HepG2 (cell line): ENCODE data around the gene SLC1A5. TPM values are rescaled to one million over a fixed set of nuclear protein-coding genes. Genes with fewer than 3 reads are reported as not detected.

Experiments used
- GZF1 ChIP-seq: sonication (generic); formaldehyde crosslinking; IDR thresholded peaks from 2 replicates; pipeline ENCODE4 v1.5.1; 2020; ENCODE audit warnings: mild to moderate bottlenecking, missing genetic modification reagents
- MBNL3 ChIP-seq: fragments of 250-450 bp; sonication (Bioruptor Pico); conservative IDR thresholded peaks from 2 replicates; pipeline ENCODE4 v1.8.0; 2022; ENCODE audit warnings: mild to moderate bottlenecking, inconsistent platforms
- RBM39 ChIP-seq: fragments of 200-400 bp; formaldehyde crosslinking; IDR thresholded peaks from one replicate; pipeline ENCODE4 v1.6.1; 2018; ENCODE audit warnings: antibody characterized with exemption, mild to moderate bottlenecking, low read depth, low read length; ENCODE audit not compliant: poor library complexity, severe bottlenecking
- TCF7 ChIP-seq: sonication (generic); IDR thresholded peaks from 2 replicates; pipeline ENCODE4 v1.6.1; 2016; ENCODE audit warnings: antibody characterized with exemption, low read depth
- ZNF234 ChIP-seq: sonication (generic); formaldehyde crosslinking; conservative IDR thresholded peaks from 2 replicates; pipeline ENCODE4 v1.5.1; 2020; ENCODE audit warnings: mild to moderate bottlenecking, missing genetic modification reagents
- ZNF430 ChIP-seq: sonication (generic); formaldehyde crosslinking; IDR thresholded peaks from 2 replicates; pipeline ENCODE4 v1.9.0; 2021; ENCODE audit warnings: mild to moderate bottlenecking, missing genetic modification reagents
- ZNF552 ChIP-seq: sonication (generic); formaldehyde crosslinking; IDR thresholded peaks from 2 replicates; pipeline ENCODE4 v1.9.0; 2022; ENCODE audit warnings: missing genetic modification reagents, mild to moderate bottlenecking, borderline replicate concordance
- polyA plus RNA-seq, 8 experiments: library from polyadenylated mRNA; depleted of rRNA in 3 of 8; stranded (reverse) in 7 of 8; unstranded in 1 of 8; fragments of >200 nt; fragmentation: Illumina TruSeq in 4 of 8; extraction: Trizol in 4 of 8; gene quantifications; 2 replicates each; pipeline versions ENCODE4 v1.2.1 to v1.2.3, GENCODE V29; 2011 to 2016; ENCODE audit warnings: low read depth in 4 of 8, missing spikeins in 1 of 8, mixed read lengths in 1 of 8; ENCODE audit not compliant: insufficient read depth in 1 of 8
- total RNA-seq, 5 experiments: library from RNA; depleted of rRNA; stranded (reverse); fragments of >200 nt; fragmentation: Illumina TruSeq; extraction: Trizol; gene quantifications; 2 replicates each; pipeline ENCODE4 v1.2.3, GENCODE V29; 2016; ENCODE audit warnings: low read depth in 1 of 5
- TF ChIP-seq, protein P1 (sequence below): sonication (generic); formaldehyde crosslinking; IDR thresholded peaks from 2 replicates; pipeline ENCODE4 v1.4.0; 2020; ENCODE audit warnings: missing genetic modification reagents
- TF ChIP-seq, protein P2 (sequence below): sonication (generic); formaldehyde crosslinking; IDR thresholded peaks from 2 replicates; pipeline ENCODE4 v1.4.0; 2020; ENCODE audit warnings: missing genetic modification reagents
- TF ChIP-seq, protein P3 (sequence below), 2 experiments: sonication (generic) in 1 of 2; formaldehyde crosslinking in 1 of 2; IDR thresholded peaks; 2 replicates each; pipeline versions ENCODE4 v1.6.1 to v1.9.0; 2014 to 2022; ENCODE audit warnings: antibody characterized with exemption in 1 of 2, borderline replicate concordance in 1 of 2, inconsistent platforms in 1 of 2, low read depth in 1 of 2, missing genetic modification reagents in 1 of 2
- TF ChIP-seq, protein P4 (sequence below): sonication (generic); formaldehyde crosslinking; IDR thresholded peaks from 2 replicates; pipeline ENCODE4 v1.4.0; 2020; ENCODE audit warnings: missing genetic modification reagents, mild to moderate bottlenecking, borderline replicate concordance

Gene SLC1A5
- total and polyA plus RNA-seq, 2 of the 13 experiments (the other 11 are each of a cell fraction or from before 2014, with no cell fraction given), result 120 to 159 TPM

DNA sequence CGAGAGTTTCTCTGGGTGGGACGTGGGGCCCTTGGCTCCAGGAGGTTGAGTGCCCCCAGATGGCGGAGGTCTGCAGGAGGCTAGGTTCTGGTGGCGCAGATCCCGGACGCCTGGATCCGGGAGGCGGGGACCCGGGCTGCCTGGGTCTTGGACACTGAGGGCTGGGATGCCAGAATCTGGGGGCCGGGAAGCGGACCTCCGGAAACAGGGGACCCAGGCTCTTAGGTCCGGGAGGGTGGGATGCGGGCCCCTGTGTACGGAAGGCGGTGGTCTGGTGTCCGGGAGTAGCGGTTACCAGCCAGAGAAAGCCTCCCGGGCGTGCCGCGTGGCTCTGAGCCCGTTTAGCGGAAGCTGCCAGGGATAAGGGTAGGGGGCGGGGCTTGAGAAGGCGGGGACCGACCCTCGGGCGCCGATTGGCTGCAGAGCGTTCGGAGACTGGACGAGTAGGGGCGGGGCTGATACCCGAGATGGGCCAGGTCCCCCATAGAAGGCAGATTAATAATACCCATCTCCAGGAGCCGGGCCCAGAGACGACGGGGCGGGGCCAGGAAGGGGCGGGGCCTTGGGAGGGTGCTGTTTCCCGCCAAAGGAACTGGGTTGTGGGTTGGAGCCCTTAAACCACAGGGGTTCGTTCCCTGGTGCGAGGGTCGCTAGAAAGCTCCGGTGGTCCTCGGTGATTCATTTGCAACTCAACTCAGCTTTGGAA lies at the start of gene SLC1A5 (continued):
- TF ChIP-seq, protein P1, sequence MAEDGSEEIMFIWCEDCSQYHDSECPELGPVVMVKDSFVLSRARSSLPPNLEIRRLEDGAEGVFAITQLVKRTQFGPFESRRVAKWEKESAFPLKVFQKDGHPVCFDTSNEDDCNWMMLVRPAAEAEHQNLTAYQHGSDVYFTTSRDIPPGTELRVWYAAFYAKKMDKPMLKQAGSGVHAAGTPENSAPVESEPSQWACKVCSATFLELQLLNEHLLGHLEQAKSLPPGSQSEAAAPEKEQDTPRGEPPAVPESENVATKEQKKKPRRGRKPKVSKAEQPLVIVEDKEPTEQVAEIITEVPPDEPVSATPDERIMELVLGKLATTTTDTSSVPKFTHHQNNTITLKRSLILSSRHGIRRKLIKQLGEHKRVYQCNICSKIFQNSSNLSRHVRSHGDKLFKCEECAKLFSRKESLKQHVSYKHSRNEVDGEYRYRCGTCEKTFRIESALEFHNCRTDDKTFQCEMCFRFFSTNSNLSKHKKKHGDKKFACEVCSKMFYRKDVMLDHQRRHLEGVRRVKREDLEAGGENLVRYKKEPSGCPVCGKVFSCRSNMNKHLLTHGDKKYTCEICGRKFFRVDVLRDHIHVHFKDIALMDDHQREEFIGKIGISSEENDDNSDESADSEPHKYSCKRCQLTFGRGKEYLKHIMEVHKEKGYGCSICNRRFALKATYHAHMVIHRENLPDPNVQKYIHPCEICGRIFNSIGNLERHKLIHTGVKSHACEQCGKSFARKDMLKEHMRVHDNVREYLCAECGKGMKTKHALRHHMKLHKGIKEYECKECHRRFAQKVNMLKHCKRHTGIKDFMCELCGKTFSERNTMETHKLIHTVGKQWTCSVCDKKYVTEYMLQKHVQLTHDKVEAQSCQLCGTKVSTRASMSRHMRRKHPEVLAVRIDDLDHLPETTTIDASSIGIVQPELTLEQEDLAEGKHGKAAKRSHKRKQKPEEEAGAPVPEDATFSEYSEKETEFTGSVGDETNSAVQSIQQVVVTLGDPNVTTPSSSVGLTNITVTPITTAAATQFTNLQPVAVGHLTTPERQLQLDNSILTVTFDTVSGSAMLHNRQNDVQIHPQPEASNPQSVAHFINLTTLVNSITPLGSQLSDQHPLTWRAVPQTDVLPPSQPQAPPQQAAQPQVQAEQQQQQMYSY (CRISPR knock-in tag), result 0 out of 2 replicates have a peak, but pooled peaks have one; percentile 50
- peak; percentile 59; the same call in 1 of the 2 replicates for TF ChIP-seq ZNF234 (CRISPR knock-in tag)
- TF ChIP-seq, protein P2, sequence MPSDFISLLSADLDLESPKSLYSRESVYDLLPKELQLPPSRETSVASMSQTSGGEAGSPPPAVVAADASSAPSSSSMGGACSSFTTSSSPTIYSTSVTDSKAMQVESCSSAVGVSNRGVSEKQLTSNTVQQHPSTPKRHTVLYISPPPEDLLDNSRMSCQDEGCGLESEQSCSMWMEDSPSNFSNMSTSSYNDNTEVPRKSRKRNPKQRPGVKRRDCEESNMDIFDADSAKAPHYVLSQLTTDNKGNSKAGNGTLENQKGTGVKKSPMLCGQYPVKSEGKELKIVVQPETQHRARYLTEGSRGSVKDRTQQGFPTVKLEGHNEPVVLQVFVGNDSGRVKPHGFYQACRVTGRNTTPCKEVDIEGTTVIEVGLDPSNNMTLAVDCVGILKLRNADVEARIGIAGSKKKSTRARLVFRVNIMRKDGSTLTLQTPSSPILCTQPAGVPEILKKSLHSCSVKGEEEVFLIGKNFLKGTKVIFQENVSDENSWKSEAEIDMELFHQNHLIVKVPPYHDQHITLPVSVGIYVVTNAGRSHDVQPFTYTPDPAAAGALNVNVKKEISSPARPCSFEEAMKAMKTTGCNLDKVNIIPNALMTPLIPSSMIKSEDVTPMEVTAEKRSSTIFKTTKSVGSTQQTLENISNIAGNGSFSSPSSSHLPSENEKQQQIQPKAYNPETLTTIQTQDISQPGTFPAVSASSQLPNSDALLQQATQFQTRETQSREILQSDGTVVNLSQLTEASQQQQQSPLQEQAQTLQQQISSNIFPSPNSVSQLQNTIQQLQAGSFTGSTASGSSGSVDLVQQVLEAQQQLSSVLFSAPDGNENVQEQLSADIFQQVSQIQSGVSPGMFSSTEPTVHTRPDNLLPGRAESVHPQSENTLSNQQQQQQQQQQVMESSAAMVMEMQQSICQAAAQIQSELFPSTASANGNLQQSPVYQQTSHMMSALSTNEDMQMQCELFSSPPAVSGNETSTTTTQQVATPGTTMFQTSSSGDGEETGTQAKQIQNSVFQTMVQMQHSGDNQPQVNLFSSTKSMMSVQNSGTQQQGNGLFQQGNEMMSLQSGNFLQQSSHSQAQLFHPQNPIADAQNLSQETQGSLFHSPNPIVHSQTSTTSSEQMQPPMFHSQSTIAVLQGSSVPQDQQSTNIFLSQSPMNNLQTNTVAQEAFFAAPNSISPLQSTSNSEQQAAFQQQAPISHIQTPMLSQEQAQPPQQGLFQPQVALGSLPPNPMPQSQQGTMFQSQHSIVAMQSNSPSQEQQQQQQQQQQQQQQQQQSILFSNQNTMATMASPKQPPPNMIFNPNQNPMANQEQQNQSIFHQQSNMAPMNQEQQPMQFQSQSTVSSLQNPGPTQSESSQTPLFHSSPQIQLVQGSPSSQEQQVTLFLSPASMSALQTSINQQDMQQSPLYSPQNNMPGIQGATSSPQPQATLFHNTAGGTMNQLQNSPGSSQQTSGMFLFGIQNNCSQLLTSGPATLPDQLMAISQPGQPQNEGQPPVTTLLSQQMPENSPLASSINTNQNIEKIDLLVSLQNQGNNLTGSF (CRISPR knock-in tag), result no peak
- peak; percentile 97 for TF ChIP-seq RBM39
- TF ChIP-seq ZNF552, result peak; percentile 68; the same call in 1 of the 2 replicates
- TF ChIP-seq, protein P3, sequence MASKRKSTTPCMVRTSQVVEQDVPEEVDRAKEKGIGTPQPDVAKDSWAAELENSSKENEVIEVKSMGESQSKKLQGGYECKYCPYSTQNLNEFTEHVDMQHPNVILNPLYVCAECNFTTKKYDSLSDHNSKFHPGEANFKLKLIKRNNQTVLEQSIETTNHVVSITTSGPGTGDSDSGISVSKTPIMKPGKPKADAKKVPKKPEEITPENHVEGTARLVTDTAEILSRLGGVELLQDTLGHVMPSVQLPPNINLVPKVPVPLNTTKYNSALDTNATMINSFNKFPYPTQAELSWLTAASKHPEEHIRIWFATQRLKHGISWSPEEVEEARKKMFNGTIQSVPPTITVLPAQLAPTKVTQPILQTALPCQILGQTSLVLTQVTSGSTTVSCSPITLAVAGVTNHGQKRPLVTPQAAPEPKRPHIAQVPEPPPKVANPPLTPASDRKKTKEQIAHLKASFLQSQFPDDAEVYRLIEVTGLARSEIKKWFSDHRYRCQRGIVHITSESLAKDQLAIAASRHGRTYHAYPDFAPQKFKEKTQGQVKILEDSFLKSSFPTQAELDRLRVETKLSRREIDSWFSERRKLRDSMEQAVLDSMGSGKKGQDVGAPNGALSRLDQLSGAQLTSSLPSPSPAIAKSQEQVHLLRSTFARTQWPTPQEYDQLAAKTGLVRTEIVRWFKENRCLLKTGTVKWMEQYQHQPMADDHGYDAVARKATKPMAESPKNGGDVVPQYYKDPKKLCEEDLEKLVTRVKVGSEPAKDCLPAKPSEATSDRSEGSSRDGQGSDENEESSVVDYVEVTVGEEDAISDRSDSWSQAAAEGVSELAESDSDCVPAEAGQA (IDR thresholded peaks at IDR 0.05; ENCODE audit: low read depth), result no peak
- TF ChIP-seq, protein P3 (CRISPR knock-in tag; IDR thresholded peaks at IDR 0.05; ENCODE audit: borderline replicate concordance), result no peak
- no peak for TF ChIP-seq TCF7
- TF ChIP-seq GZF1 (CRISPR knock-in tag), result no peak
- TF ChIP-seq, protein P4, sequence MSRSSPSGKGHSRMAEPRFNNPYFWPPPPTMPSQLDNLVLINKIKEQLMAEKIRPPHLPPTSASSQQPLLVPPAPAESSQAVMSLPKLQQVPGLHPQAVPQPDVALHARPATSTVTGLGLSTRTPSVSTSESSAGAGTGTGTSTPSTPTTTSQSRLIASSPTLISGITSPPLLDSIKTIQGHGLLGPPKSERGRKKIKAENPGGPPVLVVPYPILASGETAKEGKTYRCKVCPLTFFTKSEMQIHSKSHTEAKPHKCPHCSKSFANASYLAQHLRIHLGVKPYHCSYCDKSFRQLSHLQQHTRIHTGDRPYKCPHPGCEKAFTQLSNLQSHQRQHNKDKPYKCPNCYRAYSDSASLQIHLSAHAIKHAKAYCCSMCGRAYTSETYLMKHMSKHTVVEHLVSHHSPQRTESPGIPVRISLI (CRISPR knock-in tag), result no peak
- TF ChIP-seq ZNF430 (CRISPR knock-in tag), result peak; percentile 80
- no peak for TF ChIP-seq MBNL3 (CRISPR knock-in tag)
